Vagina (tissue), 2 donors: Measurements from ENCODE around the gene GRM8.

ENCODE experiments used
- POLR2A ChIP-seq, 2 donors: fragments of 450-650 bp; IDR thresholded peaks; one replicate each; pipeline ENCODE4 v1.6.1; 2017; ENCODE audit warnings: antibody characterized with exemption in 2 of 2, mild to moderate bottlenecking in 2 of 2, moderate library complexity in 2 of 2
- TF ChIP-seq, protein P1 (sequence below), 3 experiments: fragments of 450-650 bp in 2 of 3; fragments of 200-600 bp in 1 of 3; sonication (generic) in 1 of 3; IDR thresholded peaks; one replicate each; pipeline ENCODE4 v1.5.1; 2017 to 2019; ENCODE audit warnings: antibody characterized with exemption in 3 of 3, mild to moderate bottlenecking in 2 of 3, moderate library complexity in 2 of 3

- no peak for TF ChIP-seq POLR2A (IDR thresholded peaks at IDR 0.05)
- TF ChIP-seq, protein P1, sequence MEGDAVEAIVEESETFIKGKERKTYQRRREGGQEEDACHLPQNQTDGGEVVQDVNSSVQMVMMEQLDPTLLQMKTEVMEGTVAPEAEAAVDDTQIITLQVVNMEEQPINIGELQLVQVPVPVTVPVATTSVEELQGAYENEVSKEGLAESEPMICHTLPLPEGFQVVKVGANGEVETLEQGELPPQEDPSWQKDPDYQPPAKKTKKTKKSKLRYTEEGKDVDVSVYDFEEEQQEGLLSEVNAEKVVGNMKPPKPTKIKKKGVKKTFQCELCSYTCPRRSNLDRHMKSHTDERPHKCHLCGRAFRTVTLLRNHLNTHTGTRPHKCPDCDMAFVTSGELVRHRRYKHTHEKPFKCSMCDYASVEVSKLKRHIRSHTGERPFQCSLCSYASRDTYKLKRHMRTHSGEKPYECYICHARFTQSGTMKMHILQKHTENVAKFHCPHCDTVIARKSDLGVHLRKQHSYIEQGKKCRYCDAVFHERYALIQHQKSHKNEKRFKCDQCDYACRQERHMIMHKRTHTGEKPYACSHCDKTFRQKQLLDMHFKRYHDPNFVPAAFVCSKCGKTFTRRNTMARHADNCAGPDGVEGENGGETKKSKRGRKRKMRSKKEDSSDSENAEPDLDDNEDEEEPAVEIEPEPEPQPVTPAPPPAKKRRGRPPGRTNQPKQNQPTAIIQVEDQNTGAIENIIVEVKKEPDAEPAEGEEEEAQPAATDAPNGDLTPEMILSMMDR (IDR thresholded peaks at IDR 0.05) = no peak
These were observed 853.8 kb downstream of the GRM8 start for GRCh38 chr7:126398851-126399529.
